Ecto neural progenitor cell (in vitro differentiated cells): ENCODE results near the gene H19.

Experiments used
- DNase-seq: peaks from one replicate; pipeline ENCODE4 v3.0.0-alpha.2; 2018; ENCODE audit warnings: low spot score

The H19 gene

DNA sequence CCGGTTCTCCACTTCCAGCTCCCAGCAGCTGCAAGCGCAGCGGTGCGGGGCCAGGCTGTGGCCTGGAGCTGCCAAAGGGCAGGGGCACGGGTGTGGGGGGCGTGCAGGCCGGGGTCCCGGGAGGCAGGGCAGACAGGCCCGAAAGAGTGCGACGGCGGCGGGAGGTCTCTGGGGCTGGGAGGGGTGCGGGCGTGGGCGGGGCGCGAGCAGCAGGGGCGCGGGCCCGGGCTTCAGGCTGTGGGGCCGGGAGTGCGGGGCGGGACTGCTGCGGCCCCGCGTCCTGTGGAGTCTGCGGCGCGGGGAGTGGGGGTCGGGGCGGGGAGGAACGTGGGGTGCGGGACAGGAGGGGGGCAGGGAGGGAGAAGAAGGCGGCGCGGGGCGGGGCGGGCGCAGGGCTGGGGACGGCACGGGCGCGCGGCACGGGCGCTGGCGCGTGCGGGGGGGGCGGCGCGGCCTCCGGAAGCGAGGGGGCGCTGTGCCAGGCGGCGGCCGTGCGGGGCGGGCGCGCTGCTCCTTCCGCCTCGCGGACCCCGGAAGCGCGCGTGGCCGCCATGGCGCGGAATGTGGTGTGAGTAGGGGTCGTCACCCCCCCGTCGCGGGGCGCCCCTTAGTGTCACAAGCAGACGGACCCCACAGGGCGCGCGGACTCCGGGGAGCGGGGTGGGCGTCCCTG is 50.7 kb downstream of the H19 start, which contains the start of gene MRPL23:
Gene MRPL23, plus strand, starts transcription at position 521 of the 673 bp plus-strand sequence. Its CDS starts 31 bp downstream, at position 552.
- DNase-seq = no peak
